ENCODE results near the gene GNPDA1. TPM values are rescaled to one million over a fixed set of nuclear protein-coding genes. Genes with fewer than 3 reads are reported as not detected.

GNPDA1 gene
- total and polyA plus RNA-seq, 4 donors: 8.0 to 15.0 (median 10.5) TPM

GRCh38 chr5:141960018-141960417 lies 52.8 kb downstream of the GNPDA1 start:
- 65% methylated on average over 10 of the region's 10 CpGs for WGBS
- H3K9me3 ChIP-seq (ENCODE audit: control insufficient read depth in 4 of 4, low read length in 3 of 4): no peaks in the 10 kb centered on the region
- H3K9ac ChIP-seq (ENCODE audit: low read depth in 1 of 2, low read length in 2 of 2): no peak overlapping the region
- no peaks in the 10 kb centered on the region for H3K27me3 ChIP-seq (ENCODE audit: control insufficient read depth in 4 of 4, insufficient read depth in 4 of 4, low read length in 3 of 4)
- H3K36me3 ChIP-seq (ENCODE audit: control insufficient read depth in 4 of 4, insufficient read depth in 3 of 4, low read depth in 1 of 4, low read length in 3 of 4): no peaks in the 10 kb centered on the region
- TF ChIP-seq RAD21 (IDR thresholded peaks at IDR 0.05) (peak in 1 of 2 donors; percentile 50), FOXA2 (IDR thresholded peaks at IDR 0.05) (no peak)
- peaks cover 0 to 16% (median 5%) of the 10 kb centered on the region in 4 donors for H3K4me1 ChIP-seq (ENCODE audit: control insufficient read depth in 4 of 4, insufficient read depth in 4 of 4, low read length in 3 of 4)
- no peak overlapping the region for H3K27ac ChIP-seq (ENCODE audit: low read depth in 1 of 2, low read length in 2 of 2)
- H3K4me3 ChIP-seq (ENCODE audit: low read depth in 1 of 3, low read length in 3 of 3): no peak overlapping the region
- DNase-seq (ENCODE audit: low spot score): no peak

GRCh38 chr5:141958546-141959172 lies 54.2 kb downstream of the GNPDA1 start:
- 68% methylated on average over 8 of the region's 8 CpGs for WGBS
- H3K36me3 ChIP-seq (ENCODE audit: control insufficient read depth in 4 of 4, insufficient read depth in 3 of 4, low read depth in 1 of 4, low read length in 3 of 4): no peaks in the 10 kb centered on the region
- TF ChIP-seq GABPA (IDR thresholded peaks at IDR 0.05 in 1 of 2, conservative IDR thresholded peaks at IDR 0.05 in 1 of 2) (no peak), MAX (IDR thresholded peaks at IDR 0.05) (no peak), RAD21 (IDR thresholded peaks at IDR 0.05) (no peak), NR2F2 (IDR thresholded peaks at IDR 0.05) (no peak), FOXA1 (IDR thresholded peaks at IDR 0.05) (no peak)
- no peak for DNase-seq (ENCODE audit: low spot score)
- H3K4me3 ChIP-seq (ENCODE audit: low read depth in 1 of 3, low read length in 3 of 3): no peak overlapping the region
- peaks cover 0 to 14% (median 3%) of the 10 kb centered on the region in 4 donors for H3K4me1 ChIP-seq (ENCODE audit: control insufficient read depth in 4 of 4, insufficient read depth in 4 of 4, low read length in 3 of 4)
- no peaks in the 10 kb centered on the region for H3K27me3 ChIP-seq (ENCODE audit: control insufficient read depth in 4 of 4, insufficient read depth in 4 of 4, low read length in 3 of 4)
- peak overlapping the region in 1 of 2 donors; percentile 10 for H3K27ac ChIP-seq (ENCODE audit: low read depth in 1 of 2, low read length in 2 of 2)
- no peak overlapping the region for H3K9ac ChIP-seq (ENCODE audit: low read depth in 1 of 2, low read length in 2 of 2)
- no peaks in the 10 kb centered on the region for H3K9me3 ChIP-seq (ENCODE audit: control insufficient read depth in 4 of 4, low read length in 3 of 4)

- H3K4me1 ChIP-seq (ENCODE audit: control insufficient read depth in 4 of 4, insufficient read depth in 4 of 4, low read length in 3 of 4): peaks cover 0 to 12% (median 0%) of the 10 kb centered on the region in 4 donors
- H3K9ac ChIP-seq (ENCODE audit: low read depth in 1 of 2, low read length in 2 of 2): no peak within 1 kb of the TSS
- no peaks in the 10 kb centered on the region for H3K9me3 ChIP-seq (ENCODE audit: control insufficient read depth in 4 of 4, low read length in 3 of 4)
- 69% methylated on average over 7 of the region's 7 CpGs for WGBS
- H3K27me3 ChIP-seq (ENCODE audit: control insufficient read depth in 4 of 4, insufficient read depth in 4 of 4, low read length in 3 of 4): no peaks in the 10 kb centered on the region
- peak within 1 kb of the TSS in 1 of 3 donors; percentile 1 for H3K4me3 ChIP-seq (ENCODE audit: low read depth in 1 of 3, low read length in 3 of 3)
- DNase-seq (ENCODE audit: low spot score): no peak
- TF ChIP-seq HNF4A (conservative IDR thresholded peaks at IDR 0.05) (no peak), SP1 (IDR thresholded peaks at IDR 0.05) (peak; percentile 49), EGR1 (IDR thresholded peaks at IDR 0.05; ENCODE audit: low read depth in 2 of 2) (peak in 1 of 2 donors; percentile 47), REST (IDR thresholded peaks at IDR 0.05) (peak; percentile 66), CTCF (IDR thresholded peaks at IDR 0.05; ENCODE audit: low read depth, low read length, missing input control) (no peak), MAX (IDR thresholded peaks at IDR 0.05) (peak; percentile 47), NR2F2 (IDR thresholded peaks at IDR 0.05) (peak; percentile 70), FOXA1 (IDR thresholded peaks at IDR 0.05) (no peak)
- H3K36me3 ChIP-seq (ENCODE audit: control insufficient read depth in 4 of 4, insufficient read depth in 3 of 4, low read depth in 1 of 4, low read length in 3 of 4): no peaks in the 10 kb centered on the region
- peak within 1 kb of the TSS in 1 of 2 donors; percentile 10 for H3K27ac ChIP-seq (ENCODE audit: low read depth in 1 of 2, low read length in 2 of 2)
Observed at GRCh38 chr5:141958113-141958512, 54.7 kb downstream of the GNPDA1 start, which contains the start of gene PCDH12. TSS of gene PCDH12 (minus strand) at chr5:141958202. CDS start at chr5:141957851, 351 bp downstream.
